Body of pancreas (tissue), 4 donors: Measurements from ENCODE around the gene ZSWIM6.

Experiments used
- CTCF ChIP-seq, 7 experiments: fragments of 450-650 bp in 4 of 7; fragments of 200-600 bp in 3 of 7; sonication (generic) in 3 of 7; IDR thresholded peaks; one replicate each; pipeline ENCODE4 v1.5.1; 2016 to 2019; ENCODE audit warnings: antibody characterized with exemption in 7 of 7
- POLR2A ChIP-seq, 3 donors: fragments of 450-650 bp; IDR thresholded peaks; one replicate each; pipeline ENCODE4 v1.6.1; 2016; ENCODE audit warnings: antibody characterized with exemption in 3 of 3, mild to moderate bottlenecking in 2 of 3

- TF ChIP-seq POLR2A (IDR thresholded peaks at IDR 0.05) (no peak), CTCF (IDR thresholded peaks at IDR 0.05) (no peak)
These were observed 73.6 kb downstream of the ZSWIM6 start for GRCh38 chr5:61405511-61406295.
